ENCODE data around the gene YPEL5.

GRCh38 chr2:30178618-30179434 is 32.0 kb downstream of the YPEL5 start:
- TF ChIP-seq CTCF (IDR thresholded peaks at IDR 0.05): no peak
- TF ChIP-seq PBX3 (IDR thresholded peaks at IDR 0.05): no peak
- TF ChIP-seq ZC3H11A (IDR thresholded peaks at IDR 0.05): no peak
- TF ChIP-seq, protein P1, sequence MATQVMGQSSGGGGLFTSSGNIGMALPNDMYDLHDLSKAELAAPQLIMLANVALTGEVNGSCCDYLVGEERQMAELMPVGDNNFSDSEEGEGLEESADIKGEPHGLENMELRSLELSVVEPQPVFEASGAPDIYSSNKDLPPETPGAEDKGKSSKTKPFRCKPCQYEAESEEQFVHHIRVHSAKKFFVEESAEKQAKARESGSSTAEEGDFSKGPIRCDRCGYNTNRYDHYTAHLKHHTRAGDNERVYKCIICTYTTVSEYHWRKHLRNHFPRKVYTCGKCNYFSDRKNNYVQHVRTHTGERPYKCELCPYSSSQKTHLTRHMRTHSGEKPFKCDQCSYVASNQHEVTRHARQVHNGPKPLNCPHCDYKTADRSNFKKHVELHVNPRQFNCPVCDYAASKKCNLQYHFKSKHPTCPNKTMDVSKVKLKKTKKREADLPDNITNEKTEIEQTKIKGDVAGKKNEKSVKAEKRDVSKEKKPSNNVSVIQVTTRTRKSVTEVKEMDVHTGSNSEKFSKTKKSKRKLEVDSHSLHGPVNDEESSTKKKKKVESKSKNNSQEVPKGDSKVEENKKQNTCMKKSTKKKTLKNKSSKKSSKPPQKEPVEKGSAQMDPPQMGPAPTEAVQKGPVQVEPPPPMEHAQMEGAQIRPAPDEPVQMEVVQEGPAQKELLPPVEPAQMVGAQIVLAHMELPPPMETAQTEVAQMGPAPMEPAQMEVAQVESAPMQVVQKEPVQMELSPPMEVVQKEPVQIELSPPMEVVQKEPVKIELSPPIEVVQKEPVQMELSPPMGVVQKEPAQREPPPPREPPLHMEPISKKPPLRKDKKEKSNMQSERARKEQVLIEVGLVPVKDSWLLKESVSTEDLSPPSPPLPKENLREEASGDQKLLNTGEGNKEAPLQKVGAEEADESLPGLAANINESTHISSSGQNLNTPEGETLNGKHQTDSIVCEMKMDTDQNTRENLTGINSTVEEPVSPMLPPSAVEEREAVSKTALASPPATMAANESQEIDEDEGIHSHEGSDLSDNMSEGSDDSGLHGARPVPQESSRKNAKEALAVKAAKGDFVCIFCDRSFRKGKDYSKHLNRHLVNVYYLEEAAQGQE (IDR thresholded peaks at IDR 0.05): no peak
- no peak for TF ChIP-seq POLR2A (IDR thresholded peaks at IDR 0.05; ENCODE audit: low read length)
- no peak for TF ChIP-seq HOXB13 (CRISPR knock-in tag; IDR thresholded peaks at IDR 0.05; ENCODE audit: low read depth)
- no peak for TF ChIP-seq EP300 (IDR thresholded peaks at IDR 0.05)
- no peak for TF ChIP-seq MYC (IDR thresholded peaks at IDR 0.05; ENCODE audit: borderline replicate concordance, low read length)
- TF ChIP-seq, protein P2, sequence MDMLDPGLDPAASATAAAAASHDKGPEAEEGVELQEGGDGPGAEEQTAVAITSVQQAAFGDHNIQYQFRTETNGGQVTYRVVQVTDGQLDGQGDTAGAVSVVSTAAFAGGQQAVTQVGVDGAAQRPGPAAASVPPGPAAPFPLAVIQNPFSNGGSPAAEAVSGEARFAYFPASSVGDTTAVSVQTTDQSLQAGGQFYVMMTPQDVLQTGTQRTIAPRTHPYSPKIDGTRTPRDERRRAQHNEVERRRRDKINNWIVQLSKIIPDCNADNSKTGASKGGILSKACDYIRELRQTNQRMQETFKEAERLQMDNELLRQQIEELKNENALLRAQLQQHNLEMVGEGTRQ (IDR thresholded peaks at IDR 0.05): no peak
- no peak for TF ChIP-seq RCOR1 (IDR thresholded peaks at IDR 0.05; ENCODE audit: low read depth, low read length)
- TF ChIP-seq RFX5 (IDR thresholded peaks at IDR 0.05): no peak
- TF ChIP-seq KDM1A (IDR thresholded peaks at IDR 0.05; ENCODE audit: low read depth): no peak
- TF ChIP-seq RARB (CRISPR knock-in tag; IDR thresholded peaks at IDR 0.05): no peak
